Mucosa of rectum (tissue), 2 donors: ENCODE results near the gene ARNT2.

Source experiments
- H3K27ac ChIP-seq, 2 donors: one replicate each; pipeline ENCODE4 v1.7.0; 2013; ENCODE audit warnings: inconsistent platforms in 2 of 2, low read depth in 2 of 2, low read length in 2 of 2
- H3K27me3 ChIP-seq, 2 donors: one replicate each; pipeline ENCODE4 v1.7.0; 2013; ENCODE audit warnings: low read length in 2 of 2; ENCODE audit not compliant: control insufficient read depth in 2 of 2, insufficient read depth in 2 of 2
- H3K36me3 ChIP-seq, 2 donors: one replicate each; pipeline ENCODE4 v1.7.0; 2013; ENCODE audit warnings: low read length in 2 of 2; ENCODE audit not compliant: control insufficient read depth in 2 of 2, insufficient read depth in 2 of 2
- H3K4me1 ChIP-seq, 2 donors: one replicate each; pipeline ENCODE4 v1.7.0; 2013; ENCODE audit warnings: low read length in 2 of 2, mild to moderate bottlenecking in 1 of 2; ENCODE audit not compliant: control insufficient read depth in 2 of 2, insufficient read depth in 2 of 2
- H3K4me3 ChIP-seq, 2 donors: one replicate each; pipeline ENCODE4 v1.7.0; 2013; ENCODE audit warnings: low read length in 2 of 2
- H3K9ac ChIP-seq, 2 donors: one replicate each; pipeline ENCODE4 v1.7.0; 2013; ENCODE audit warnings: low read length in 2 of 2, low read depth in 1 of 2, mild to moderate bottlenecking in 1 of 2
- H3K9me3 ChIP-seq, 2 donors: one replicate each; pipeline ENCODE4 v1.7.0; 2013; ENCODE audit warnings: low read length in 2 of 2; ENCODE audit not compliant: control insufficient read depth in 2 of 2
- donor health status: healthy.
- donor health status: Normal muscosa, but diverticular disease.

Gene ARNT2

DNA sequence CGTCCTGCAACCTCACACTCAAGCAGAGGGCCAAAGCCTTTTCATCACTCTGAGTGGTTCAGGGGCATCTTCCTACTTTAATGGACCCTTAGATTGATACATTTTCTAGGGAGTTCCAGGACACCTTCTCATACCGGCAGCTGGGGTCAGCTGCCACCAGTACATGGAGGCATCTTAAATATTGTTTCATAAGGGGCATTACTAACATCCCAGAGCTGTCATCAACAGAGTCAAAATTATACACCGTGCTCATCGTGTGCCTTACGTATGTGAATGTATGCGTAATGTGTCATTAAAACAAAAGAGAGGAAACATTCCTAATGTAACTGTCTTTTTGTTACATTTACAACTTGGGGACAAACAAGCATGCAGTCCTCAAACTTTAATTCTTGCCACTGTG, 57.9 kb downstream of the ARNT2 start:
- no peaks in the 10 kb centered on the region for H3K4me1 ChIP-seq
- H3K27ac ChIP-seq, result no peak overlapping the region

DNA sequence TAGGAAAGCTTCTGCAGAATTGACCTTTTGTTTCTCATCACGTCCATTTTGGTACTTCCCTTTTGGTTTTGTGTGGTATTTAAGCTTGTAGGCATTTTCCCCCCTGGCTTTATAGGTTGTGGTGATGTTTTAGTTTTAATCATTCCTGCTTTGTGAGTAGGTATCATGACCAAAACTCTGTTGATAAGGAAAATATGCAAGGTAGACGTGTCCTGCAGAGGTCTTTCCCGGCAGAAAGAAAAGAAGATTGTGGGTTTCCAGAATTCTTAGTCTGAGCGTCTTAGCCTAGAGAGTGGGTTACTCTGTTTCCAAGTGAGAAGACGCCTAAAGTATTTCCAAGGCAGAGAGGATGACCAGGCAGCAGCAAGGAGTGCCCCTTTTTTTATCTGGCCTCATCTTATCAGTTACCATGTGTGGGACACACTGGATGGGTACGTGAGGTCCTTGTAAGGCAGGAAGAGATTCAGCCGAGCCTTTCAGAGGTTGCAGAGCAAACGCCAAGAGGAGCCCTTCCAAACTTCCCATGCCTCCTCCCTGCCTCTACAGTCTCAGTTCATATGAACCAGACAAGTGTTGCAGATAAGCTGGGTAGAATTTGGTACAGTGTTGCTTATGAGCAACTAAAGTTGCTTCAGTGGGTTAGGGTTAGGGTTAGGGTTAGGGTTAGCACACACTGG, 58.8 kb downstream of the ARNT2 start:
- no peaks in the 10 kb centered on the region for H3K9me3 ChIP-seq
- H3K27ac ChIP-seq, result no peak overlapping the region
- H3K4me1 ChIP-seq, result no peaks in the 10 kb centered on the region
- no peak overlapping the region for H3K9ac ChIP-seq
- H3K27me3 ChIP-seq, result peaks cover 0 to 2% of the 10 kb centered on the region in 2 donors
- no peak overlapping the region for H3K4me3 ChIP-seq
- H3K36me3 ChIP-seq, result no peaks in the 10 kb centered on the region

More for the DNA sequence above, 57.9 kb downstream of the ARNT2 start:
- H3K4me3 ChIP-seq, result no peak overlapping the region
- H3K36me3 ChIP-seq, result no peaks in the 10 kb centered on the region
- H3K9ac ChIP-seq, result no peak overlapping the region
- no peaks in the 10 kb centered on the region for H3K9me3 ChIP-seq
- peaks cover 0 to 2% of the 10 kb centered on the region in 2 donors for H3K27me3 ChIP-seq

DNA sequence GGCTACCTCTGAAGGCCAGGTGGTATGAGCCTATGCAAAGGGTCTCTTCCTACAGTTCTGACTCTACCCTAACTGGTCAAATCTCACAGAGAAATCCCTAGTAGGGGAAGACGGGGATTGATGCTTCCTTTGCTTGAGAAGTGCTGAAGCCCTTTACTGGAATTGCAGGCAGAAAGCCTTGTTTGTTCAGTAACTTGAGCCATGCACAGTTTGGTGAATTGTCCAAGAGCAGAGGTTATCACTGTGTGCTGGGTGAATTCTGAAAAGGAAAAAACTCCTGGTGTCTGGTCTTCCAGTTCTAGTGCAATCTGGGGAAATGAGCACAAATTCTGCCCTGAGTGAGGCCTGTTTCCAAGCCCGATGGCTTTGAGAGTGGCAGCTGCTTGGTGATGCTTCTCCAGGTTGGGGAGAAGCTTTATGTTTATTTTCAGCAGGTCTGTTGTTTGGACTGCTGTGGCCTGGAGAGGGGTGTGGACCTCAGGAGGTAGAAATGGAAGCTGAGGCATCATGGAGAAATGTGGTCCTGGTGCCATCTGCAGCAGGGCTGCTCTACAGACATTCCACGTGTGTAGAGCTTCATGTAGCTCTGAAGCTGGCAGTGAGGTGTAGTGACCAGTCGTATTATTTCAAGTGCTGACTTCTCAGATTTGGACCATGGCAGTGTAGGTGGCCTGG, 60.9 kb downstream of the ARNT2 start:
- Histone ChIP-seq H3K4me1 (no peaks in the 10 kb centered on the region), H3K9ac (no peak overlapping the region), H3K27ac (no peak overlapping the region), H3K4me3 (no peak overlapping the region), H3K27me3 (peaks cover 0 to 2% of the 10 kb centered on the region in 2 donors), H3K9me3 (no peaks in the 10 kb centered on the region), H3K36me3 (no peaks in the 10 kb centered on the region)

DNA sequence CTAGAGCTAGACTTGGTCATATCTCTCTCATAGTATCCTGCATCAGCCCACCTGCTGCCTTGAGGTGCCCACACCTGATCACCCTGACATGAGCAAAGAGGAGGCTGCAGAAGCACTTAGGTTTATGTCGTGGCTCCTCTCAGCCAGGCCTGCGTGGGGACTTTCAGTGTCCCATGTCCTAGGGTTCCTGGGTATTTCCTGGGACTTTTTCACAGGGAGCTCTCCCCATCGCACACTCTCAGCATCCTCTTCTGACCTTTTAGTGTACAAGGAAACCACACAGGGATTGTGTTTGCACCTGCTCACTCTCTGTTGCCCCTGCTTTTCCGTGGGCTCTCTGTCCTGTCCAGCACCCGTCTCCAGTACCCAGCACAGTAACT, 61.4 kb downstream of the ARNT2 start:
- Histone ChIP-seq H3K9ac (no peak overlapping the region), H3K9me3 (no peaks in the 10 kb centered on the region), H3K27ac (no peak overlapping the region), H3K4me1 (no peaks in the 10 kb centered on the region), H3K27me3 (peaks cover 0 to 2% of the 10 kb centered on the region in 2 donors), H3K4me3 (no peak overlapping the region), H3K36me3 (no peaks in the 10 kb centered on the region)

DNA sequence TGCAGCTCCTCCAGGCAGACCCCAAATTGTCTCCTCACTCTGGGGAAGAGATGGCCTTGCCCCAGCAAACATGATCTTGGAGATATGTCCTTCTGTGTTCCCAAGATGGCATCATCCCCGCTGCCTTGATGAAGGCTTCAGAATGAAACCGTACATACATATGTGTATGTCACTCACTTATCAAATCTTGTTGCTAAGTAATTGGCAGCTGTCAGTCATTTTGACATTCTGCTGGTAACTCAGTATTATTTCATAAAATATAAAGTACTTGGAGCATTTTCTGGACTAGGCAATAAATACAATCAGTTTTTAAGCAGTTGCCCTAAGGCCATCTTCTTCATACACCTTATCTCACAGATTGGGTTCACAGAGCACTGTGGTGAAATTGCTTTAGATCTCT, 62.4 kb downstream of the ARNT2 start:
- H3K9ac ChIP-seq, result no peak overlapping the region
- H3K4me1 ChIP-seq, result no peaks in the 10 kb centered on the region
- H3K9me3 ChIP-seq, result no peaks in the 10 kb centered on the region
- no peak overlapping the region for H3K27ac ChIP-seq
- H3K27me3 ChIP-seq, result no peaks in the 10 kb centered on the region
- no peaks in the 10 kb centered on the region for H3K36me3 ChIP-seq
- H3K4me3 ChIP-seq, result no peak overlapping the region

DNA sequence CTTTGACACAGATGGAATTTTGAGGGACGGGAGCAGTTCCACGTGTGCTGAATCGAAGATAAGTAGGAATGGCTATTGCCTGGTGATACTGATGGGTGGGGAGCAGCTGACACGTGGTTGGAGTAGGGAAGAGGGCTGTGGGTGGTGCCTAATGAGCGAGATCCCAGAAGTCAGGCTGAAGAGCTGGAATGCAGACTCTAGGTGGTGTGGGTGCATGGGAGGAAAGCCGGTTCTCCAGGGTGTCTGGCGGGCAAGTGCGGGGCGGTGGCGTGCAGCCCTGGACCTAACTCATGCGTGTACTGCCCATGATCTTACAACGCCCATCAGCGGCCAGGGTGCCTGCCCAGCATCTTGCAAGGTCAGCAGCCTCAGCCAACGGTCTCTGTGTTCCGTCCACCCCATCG, 63.1 kb downstream of the ARNT2 start:
- H3K36me3 ChIP-seq, result no peaks in the 10 kb centered on the region
- no peaks in the 10 kb centered on the region for H3K27me3 ChIP-seq
- H3K9me3 ChIP-seq, result no peaks in the 10 kb centered on the region
- no peak overlapping the region for H3K27ac ChIP-seq
- H3K4me1 ChIP-seq, result no peaks in the 10 kb centered on the region
- no peak overlapping the region for H3K4me3 ChIP-seq
- H3K9ac ChIP-seq, result no peak overlapping the region

DNA sequence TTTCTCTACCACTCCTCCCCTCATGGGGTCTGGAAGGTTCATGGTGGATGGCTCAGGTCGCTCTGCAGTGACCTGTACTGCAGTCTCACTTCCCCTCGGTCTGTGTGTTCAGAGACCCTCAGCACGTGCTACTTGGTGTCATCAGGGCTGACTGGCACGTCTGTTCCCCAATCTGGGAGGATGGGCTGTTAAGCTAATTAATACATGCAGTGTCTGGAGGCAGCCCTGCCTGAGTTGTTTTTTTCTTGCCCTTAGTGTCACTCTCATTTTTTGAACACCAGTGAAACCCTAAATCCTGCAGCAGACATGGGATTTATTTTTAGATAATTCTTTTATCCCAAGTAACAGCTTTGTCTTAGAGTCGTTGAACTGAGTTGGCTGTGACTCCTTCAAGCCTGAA, 64.6 kb downstream of the ARNT2 start:
- Histone ChIP-seq H3K27me3 (no peaks in the 10 kb centered on the region), H3K36me3 (no peaks in the 10 kb centered on the region), H3K4me3 (no peak overlapping the region), H3K9ac (no peak overlapping the region), H3K4me1 (no peaks in the 10 kb centered on the region), H3K9me3 (no peaks in the 10 kb centered on the region), H3K27ac (no peak overlapping the region)

DNA sequence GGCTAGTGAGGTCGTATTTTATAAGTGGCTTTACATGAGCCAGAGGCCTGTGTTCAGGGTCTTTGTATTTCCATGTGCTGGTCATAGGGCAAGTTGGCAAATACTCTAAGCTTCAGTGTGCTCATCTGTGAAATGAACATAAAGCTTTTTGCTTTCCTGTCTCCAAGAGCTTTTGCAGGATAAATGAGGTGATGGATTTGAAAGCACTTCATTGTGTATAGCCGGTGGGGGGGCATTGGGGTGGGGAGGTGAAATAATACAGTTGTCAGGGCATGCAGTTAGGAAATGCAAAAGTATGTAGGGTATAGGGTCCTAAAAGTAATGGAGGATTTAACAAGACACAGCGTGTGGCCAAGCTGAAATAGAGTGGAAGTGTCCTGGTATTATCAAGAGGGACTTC, 67.7 kb downstream of the ARNT2 start:
- H3K9me3 ChIP-seq, result no peaks in the 10 kb centered on the region
- no peak overlapping the region for H3K9ac ChIP-seq
- H3K4me3 ChIP-seq, result no peak overlapping the region
- no peaks in the 10 kb centered on the region for H3K27me3 ChIP-seq
- H3K27ac ChIP-seq, result no peak overlapping the region
- no peaks in the 10 kb centered on the region for H3K36me3 ChIP-seq
- H3K4me1 ChIP-seq, result no peaks in the 10 kb centered on the region

DNA sequence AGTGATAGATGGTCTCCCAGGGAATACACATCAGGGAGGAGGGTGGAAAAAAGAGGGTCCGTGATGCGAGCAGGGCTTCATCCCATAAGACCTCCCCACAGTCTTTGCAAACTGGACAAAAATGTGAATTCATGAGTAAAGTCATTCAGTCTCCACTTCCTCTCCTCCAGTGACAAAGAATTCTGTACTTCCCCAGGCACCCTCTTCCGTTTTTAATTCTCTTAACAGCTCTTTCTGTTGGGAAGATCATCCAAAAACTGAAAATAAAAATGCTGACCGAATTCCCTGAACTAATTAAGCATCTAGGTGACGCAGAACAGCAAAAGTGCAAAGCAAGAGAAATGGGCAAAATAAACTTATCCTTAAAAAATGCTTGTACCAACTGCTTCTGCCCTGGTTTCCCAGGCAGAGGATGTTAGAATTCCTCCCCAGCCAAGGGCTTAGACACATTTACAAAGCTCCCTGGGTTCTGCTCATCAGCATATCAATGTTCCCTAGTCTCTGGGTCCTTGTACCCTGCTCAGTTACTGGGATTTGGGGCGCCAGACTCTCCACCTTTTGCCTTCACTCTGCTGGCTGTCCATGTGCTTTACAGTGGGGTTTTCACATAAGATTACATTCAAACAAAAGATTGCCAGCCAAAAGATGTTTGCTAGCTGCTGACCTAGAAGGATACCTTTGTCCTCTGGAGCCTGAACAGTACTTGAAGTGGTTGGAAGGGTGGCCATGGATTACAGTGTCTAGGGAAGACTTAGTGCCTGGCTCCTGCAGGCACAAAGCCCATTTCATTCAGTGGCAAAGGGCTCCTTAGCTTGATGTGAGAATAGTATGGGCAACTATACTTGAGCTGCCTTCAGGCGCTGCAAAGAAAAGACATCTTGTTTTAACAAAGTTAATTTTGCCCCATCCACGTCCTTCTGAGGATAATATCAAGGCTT, 69.4 kb downstream of the ARNT2 start:
- Histone ChIP-seq H3K9me3 (no peaks in the 10 kb centered on the region), H3K27ac (no peak overlapping the region), H3K9ac (no peak overlapping the region), H3K36me3 (no peaks in the 10 kb centered on the region), H3K27me3 (no peaks in the 10 kb centered on the region), H3K4me3 (no peak overlapping the region), H3K4me1 (no peaks in the 10 kb centered on the region)
